ENCODE results near the gene RFNG.

DNA sequence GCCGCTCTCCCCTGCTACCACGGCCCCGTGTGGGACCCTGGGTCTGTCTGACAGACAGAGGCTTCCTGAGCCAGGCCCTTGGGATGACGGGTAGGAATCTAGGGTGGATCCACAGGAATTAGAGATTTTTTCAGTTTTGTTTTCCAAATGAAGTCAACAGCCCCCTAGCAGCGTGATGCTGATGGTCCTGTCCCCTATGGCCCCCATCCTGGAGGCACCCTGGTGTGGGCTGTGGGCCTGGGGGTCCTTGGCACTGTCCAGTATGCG lies 44.5 kb downstream of the RFNG start:
- TF ChIP-seq ZNF274 (IDR thresholded peaks at IDR 0.05; ENCODE audit: low read depth, low read length) (no peak), SUZ12 (IDR thresholded peaks at IDR 0.05; ENCODE audit: extremely low read depth, insufficient read depth, insufficient read length) (no peak), YY1 (IDR thresholded peaks at IDR 0.05; ENCODE audit: insufficient read depth, insufficient read length) (no peak)
